GM18861 (cell line): ENCODE results near the gene DYNC1I1.

Source experiments
- ATAC-seq: cut with Tn5 transposase; IDR thresholded peaks from one replicate; pipeline ENCODE4 v1.9.1; 2021; ENCODE audit not compliant: unreplicated experiment

Gene DYNC1I1

GRCh38 chr7:95847061-95847460 lies 74.7 kb downstream of the DYNC1I1 start:
- ATAC-seq: no peak

DNA sequence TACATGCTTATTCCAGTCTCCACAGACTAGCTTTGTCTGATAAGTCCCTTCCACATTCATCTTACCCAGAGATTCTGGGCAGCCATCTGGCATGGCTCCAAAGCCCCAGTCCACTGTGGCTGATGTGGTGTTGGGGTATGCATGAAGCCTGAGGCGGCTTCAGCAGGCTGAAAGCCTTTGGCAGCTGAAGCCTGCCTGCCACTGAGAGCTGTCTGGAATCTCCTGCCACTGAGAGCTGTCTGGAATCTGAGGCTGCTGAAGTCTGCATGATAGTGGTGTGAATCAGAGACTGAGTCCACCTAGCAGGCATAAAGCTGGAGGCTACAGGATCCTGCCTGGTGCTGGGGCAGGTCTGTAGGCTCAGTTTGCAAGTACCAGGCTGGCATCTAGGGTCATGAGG lies 87.1 kb downstream of the DYNC1I1 start:
- no peak for ATAC-seq

- no peak for ATAC-seq
Observed at GRCh38 chr7:95861041-95861440, 88.7 kb downstream of the DYNC1I1 start.

DNA sequence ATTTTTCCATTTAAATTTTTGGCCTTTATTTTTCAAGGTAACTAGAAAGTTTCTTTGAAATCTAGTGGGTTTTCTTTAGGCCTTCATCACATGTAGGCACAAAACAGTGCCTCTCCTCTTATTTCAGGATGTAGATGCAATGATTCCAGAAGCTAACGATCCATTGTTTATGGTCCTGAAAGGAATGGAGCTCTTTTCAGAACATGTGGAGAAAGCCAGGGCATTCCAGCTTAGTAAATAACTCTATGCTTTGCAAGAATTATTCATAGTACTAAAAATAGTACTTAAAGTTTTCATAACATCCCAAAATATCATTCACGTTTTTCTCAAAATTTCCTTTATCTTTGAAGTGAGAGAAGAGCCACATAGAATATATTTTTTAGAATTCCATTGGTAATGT lies 91.3 kb downstream of the DYNC1I1 start:
- ATAC-seq: no peak

DNA sequence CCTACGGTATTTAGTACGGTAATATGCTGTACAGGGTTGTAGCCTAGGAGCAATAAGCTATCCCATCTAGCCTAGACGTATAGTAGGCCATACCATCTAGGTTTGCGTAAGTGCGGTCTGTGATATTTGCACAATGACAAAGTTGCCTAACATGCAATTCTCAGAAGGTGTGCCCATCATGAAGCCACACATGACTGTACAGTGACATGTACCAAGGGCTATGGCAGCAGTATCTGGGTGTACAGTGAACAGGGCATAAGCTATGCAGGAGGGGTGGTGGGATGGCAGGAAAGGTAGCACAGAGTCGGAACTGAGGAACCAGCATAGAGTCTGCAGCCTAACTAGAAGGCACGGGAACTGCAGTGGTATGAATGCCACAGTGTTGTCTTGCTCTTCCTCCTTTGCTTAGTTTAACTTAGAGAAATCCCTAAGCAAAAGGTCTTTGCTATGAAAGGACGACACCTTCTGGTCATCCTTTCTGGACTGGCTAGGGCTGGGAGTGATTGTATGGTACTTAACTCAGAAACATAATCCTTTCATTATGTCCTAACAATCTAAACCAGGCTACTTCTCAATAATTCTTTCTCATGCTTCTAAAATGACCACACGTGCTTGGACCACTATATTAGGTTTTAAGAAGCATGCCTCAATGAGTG lies 93.5 kb downstream of the DYNC1I1 start:
- no peak for ATAC-seq

DNA sequence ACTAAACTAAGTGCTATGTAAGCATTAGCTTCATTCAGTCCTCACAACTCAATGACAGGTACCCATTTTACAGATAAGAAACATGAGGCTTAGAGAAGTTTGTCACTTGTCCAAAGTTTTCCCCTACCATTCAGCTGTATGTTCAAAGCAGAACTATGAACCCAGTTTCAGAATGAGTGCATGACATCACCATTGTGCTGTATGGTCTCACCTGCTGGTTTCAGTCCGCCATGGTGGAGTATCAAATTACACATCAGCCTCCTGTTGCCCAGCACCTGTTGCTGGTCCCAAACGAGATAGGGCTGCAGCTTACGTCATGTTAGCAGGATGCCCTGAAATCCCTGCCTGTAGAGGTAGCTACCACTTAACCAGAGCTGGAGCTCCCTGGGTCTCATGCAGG lies 95.0 kb downstream of the DYNC1I1 start:
- peak; percentile 65 for ATAC-seq

DNA sequence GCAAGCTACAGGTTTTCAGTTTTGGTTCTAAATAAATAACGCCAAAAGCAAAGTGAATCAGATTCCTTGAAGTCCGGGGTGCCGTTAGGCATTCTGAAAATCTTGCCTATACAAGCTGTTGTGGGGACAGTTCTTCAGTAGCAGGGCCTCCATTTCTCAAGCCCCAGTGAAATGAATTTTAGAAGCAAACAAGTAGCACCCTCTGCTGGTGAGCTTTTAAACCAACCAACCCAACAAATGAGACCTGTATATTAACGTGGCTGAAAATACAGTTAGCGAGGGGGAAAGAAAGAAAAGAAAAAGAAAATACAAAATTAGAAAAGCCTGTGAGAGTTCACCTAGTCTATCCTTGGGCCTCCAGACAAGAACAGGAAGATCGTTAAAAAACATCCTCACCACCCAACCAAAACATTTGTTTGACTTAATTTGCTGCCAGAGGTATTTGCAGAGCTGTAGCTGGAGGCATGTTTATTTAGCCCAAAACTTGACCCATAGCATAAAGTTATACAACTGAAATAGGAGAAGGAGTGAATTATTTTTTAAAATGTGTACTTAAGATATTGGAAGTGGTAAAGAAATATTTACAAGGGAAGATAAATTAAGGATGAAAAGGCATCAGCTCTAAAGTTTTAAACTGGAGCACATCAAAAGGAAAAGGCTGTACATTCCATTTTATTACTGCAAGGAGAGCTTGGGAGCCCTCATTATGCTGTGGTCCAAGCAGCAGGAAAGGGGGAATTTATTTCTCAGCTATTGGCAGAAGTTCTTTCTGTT lies 98.9 kb downstream of the DYNC1I1 start:
- ATAC-seq: peak; percentile 49

GRCh38 chr7:95871896-95872295 lies 99.5 kb downstream of the DYNC1I1 start:
- no peak for ATAC-seq

- no peak for ATAC-seq
Observed at GRCh38 chr7:95874129-95874528, 101.8 kb downstream of the DYNC1I1 start.

GRCh38 chr7:95874541-95875265 lies 102.3 kb downstream of the DYNC1I1 start:
- ATAC-seq: no peak

DNA sequence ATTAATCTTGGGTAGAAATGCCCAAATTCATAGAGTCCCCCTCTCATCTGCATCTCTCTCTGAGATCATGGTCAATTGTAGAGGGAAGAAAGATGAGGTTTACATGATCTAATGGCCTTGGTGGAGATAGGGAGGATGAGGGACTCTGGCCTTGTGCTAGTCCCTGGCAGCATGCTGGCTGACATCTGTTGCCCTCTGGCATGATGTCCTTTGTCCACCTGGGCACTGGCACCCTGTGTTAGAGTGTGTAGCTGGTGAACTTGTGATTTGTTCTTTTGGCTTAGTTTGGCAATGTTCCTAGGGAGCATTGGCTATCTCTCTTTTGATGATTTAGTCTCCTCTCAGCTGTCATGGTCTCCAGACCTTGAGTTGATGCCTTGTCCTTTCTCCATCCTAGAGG lies 103.2 kb downstream of the DYNC1I1 start:
- ATAC-seq: no peak

GRCh38 chr7:95878677-95879076 lies 106.3 kb downstream of the DYNC1I1 start:
- ATAC-seq: no peak

DNA sequence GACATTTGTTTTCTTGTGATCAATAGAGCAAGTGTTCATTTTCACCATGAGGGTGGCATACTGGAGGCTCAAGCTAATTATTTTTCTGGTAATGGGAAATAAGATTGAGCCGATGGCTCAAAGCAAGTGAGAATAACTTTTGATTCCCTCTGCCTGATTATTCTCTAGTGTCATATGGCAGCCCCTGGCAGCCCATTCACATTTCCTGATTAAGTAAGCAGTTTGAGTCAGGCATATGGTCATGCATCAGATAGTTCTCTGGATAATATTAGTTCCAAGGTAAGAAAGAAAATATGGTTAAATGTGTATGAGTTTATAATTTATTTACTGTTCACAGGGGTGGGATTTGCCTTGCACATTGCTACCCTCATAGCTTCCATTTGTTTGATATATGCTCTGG lies 109.2 kb downstream of the DYNC1I1 start:
- no peak for ATAC-seq

DNA sequence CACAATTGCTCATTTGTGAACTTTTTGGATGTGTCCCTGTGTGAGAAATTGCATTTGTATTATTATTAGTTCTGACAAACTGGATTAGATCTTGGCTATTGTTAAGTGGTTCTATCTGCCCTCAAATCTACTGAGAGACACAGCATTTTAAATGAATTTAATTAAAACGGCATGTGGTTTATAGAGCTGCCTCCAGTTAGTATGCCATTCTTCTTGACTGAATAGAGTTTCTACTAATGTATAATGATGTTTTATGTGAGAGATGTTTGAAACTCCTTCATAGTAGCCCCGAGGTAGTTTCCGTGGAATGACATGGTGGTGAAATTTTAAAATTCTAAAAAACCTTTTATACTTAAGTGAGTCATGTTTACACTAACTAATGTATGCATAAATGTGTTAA lies 110.9 kb downstream of the DYNC1I1 start:
- ATAC-seq: no peak

DNA sequence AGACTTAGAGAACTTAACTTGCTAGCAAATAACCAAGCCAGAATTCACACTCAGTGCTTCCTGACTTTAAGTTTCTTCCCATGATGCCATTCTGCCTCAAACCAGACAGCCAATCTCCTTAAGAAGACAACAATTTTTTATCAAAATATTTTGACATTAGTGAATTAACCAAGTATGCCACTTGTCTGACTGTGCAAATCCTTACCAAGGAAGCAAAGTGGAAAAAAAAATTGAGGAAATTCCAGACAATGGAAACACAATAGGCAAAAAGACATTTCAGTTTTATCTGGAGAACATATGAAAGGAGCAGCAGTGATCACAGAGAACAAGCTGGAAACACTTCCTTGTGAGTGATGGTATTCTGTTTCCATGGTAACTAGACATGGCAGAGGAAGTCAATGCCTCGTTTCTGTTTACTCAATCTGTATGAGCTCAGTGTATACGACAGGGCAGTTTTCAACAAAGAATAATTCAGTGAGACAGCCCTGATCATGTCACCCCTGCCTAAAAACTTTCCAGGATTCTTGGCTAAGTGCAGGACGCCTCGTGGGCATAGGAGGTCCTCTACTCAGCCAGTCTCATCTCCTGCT lies 114.2 kb downstream of the DYNC1I1 start:
- no peak for ATAC-seq

DNA sequence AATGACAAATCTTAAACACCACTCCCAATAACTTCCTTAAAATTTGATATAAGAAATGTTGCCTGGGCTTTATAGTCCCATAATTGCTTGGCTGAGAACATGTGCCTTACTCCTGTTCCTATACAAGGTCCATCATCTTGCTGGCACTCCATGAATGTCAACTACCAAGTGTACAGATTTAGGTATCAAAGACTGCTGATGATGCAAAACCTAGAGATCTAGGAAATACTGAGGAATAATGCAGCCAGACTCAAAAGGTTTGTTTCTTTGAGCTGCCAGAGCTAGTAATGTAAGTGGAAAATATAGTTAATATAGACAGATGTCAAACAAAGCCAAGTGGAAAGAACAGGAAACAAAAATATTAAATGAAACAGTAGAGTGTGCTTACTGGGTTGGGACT lies 121.1 kb downstream of the DYNC1I1 start:
- ATAC-seq: no peak

DNA sequence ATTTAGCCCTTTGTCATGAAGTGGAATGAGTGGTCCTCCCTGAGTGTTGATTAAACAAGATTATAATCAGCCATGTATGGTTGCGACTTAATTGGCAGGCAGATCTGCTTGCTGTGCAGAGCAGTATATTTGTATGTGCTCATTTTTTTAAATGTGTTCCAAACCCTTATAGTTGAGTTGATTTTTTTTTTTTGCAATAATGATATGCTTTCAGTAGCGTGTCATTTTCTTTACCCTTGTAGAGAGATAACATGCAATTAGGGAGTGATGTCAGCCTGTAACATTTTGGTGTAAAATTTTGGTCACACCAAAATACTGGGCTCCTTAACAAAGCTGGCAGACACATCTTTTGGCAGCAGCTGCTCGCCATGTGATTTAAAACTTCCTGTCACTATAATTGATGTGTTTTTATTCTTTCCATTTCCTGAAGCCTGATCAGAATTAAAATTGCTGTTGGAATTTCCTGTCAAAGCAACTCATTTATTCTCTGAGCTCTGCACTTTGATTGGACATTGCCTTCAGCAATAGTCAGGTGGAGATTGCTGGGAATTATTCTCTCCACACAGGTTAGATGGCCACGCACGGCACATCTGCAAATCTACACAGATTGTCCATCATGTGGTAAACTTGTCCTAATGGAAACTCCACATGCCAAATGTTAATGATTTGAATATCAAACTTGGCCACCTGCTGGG lies 125.3 kb downstream of the DYNC1I1 start:
- no peak for ATAC-seq

DNA sequence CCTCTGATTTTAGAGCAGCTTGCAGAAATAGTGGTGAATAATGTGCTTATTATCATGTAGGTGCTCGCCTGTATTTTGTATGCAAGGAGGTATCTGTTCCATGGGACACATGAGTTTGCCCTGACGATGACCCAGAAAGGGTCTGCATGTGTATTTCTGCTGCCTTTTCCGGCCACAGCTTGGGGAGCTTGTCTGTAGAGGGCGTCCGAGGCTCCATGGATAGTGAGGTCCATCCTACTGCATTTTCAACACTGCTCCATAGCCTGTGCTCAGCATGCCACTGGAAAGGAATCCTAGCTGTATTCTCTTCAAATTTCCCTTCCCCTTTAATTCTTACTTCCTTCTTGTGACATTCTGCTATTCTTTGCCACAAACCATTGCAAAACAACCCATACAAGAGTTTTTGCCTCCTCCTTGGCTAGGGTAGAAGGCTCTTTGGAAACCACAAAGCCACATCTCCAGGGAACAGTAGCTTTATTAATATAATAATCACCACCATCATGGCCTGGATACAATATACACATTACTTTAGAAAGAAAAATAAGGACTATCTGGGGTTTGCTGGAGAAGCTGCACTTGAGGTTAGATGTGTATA lies 127.7 kb downstream of the DYNC1I1 start:
- no peak for ATAC-seq

GRCh38 chr7:95901006-95901405 lies 128.7 kb downstream of the DYNC1I1 start:
- ATAC-seq: no peak

- no peak for ATAC-seq
Observed at GRCh38 chr7:95904099-95904498, 131.7 kb downstream of the DYNC1I1 start.

GRCh38 chr7:95905167-95905566 lies 132.8 kb downstream of the DYNC1I1 start:
- ATAC-seq: no peak
